ENCODE data around the gene SKAP2. TPM values are rescaled to one million over a fixed set of nuclear protein-coding genes. Genes with fewer than 3 reads are reported as not detected.

The SKAP2 gene
- total RNA-seq, 4 donors from 2014 or later, result 54.3 to 83.1 (median 76.1) TPM

GRCh38 chr7:26680587-26680986 lies 183.8 kb downstream of the SKAP2 start:
- TF ChIP-seq POLR2AphosphoS5 (IDR thresholded peaks at IDR 0.05), result no peak
- no peak for TF ChIP-seq CTCF (IDR thresholded peaks at IDR 0.05)
- no peak for TF ChIP-seq EP300 (IDR thresholded peaks at IDR 0.05)
- no peak for TF ChIP-seq POLR2A (IDR thresholded peaks at IDR 0.05)
- no peaks in the 10 kb centered on the region for H3K27me3 ChIP-seq
- no peak overlapping the region for H3K4me3 ChIP-seq
- H3K4me1 ChIP-seq, result peaks cover 0 to 38% (median 8%) of the 10 kb centered on the region in 3 donors
- no peak overlapping the region for H3K27ac ChIP-seq
- no peak for ATAC-seq
- 94 to 100% methylated on average over 1 of the region's 1 CpG for WGBS, 2 donors (ENCODE audit: low coverage in 1 of 2)
- H3K9me3 ChIP-seq, result no peaks in the 10 kb centered on the region
- peaks cover 0 to 4% of the 10 kb centered on the region in 2 donors for H3K36me3 ChIP-seq

- 70 to 85% methylated on average over 1 to 4 of the region's 4 CpGs for whole genome bisulfite sequencing, 2 donors (ENCODE audit: low coverage in 1 of 2)
- H3K27ac ChIP-seq, result no peak overlapping the region
- no peak overlapping the region for H3K4me3 ChIP-seq
- peaks cover 0 to under 1% (median 0%) of the 10 kb centered on the region in 3 donors for H3K4me1 ChIP-seq
- TF ChIP-seq EP300 (IDR thresholded peaks at IDR 0.05) (no peak), POLR2A (IDR thresholded peaks at IDR 0.05) (no peak), POLR2AphosphoS5 (IDR thresholded peaks at IDR 0.05) (no peak), CTCF (IDR thresholded peaks at IDR 0.05) (no peak)
- no peaks in the 10 kb centered on the region for H3K27me3 ChIP-seq
- no peaks in the 10 kb centered on the region for H3K9me3 ChIP-seq
- no peak for ATAC-seq
- no peaks in the 10 kb centered on the region for H3K36me3 ChIP-seq
Measured at GRCh38 chr7:26675143-26675887, 189.1 kb downstream of the SKAP2 start.

- H3K9me3 ChIP-seq, result no peaks in the 10 kb centered on the region
- ATAC-seq, result no peak
- H3K4me3 ChIP-seq, result no peak overlapping the region
- peaks cover 0 to 6% (median 0%) of the 10 kb centered on the region in 3 donors for H3K4me1 ChIP-seq
- H3K27ac ChIP-seq, result no peak overlapping the region
- no peaks in the 10 kb centered on the region for H3K36me3 ChIP-seq
- H3K27me3 ChIP-seq, result no peaks in the 10 kb centered on the region
- TF ChIP-seq POLR2A (IDR thresholded peaks at IDR 0.05) (no peak), CTCF (IDR thresholded peaks at IDR 0.05) (no peak), POLR2AphosphoS5 (IDR thresholded peaks at IDR 0.05) (no peak), EP300 (IDR thresholded peaks at IDR 0.05) (no peak)
- 92 to 95% methylated on average over 4 of the region's 4 CpGs for WGBS, 2 donors (ENCODE audit: low coverage in 1 of 2)
Measured at GRCh38 chr7:26673858-26674257, 190.5 kb downstream of the SKAP2 start.

- Histone ChIP-seq H3K9me3 (no peaks in the 10 kb centered on the region), H3K27ac (no peak overlapping the region), H3K27me3 (no peaks in the 10 kb centered on the region), H3K4me3 (no peak overlapping the region), H3K36me3 (no peaks in the 10 kb centered on the region), H3K4me1 (peaks cover 0 to 6% (median 0%) of the 10 kb centered on the region in 3 donors)
- ATAC-seq, result no peak
- 90 to 100% methylated on average over 2 of the region's 2 CpGs for WGBS, 2 donors (ENCODE audit: low coverage in 1 of 2)
- TF ChIP-seq POLR2AphosphoS5 (IDR thresholded peaks at IDR 0.05) (no peak), CTCF (IDR thresholded peaks at IDR 0.05) (no peak), POLR2A (IDR thresholded peaks at IDR 0.05) (no peak), EP300 (IDR thresholded peaks at IDR 0.05) (no peak)
Measured at GRCh38 chr7:26673271-26673670, 191.1 kb downstream of the SKAP2 start.

GRCh38 chr7:26670841-26671240 lies 193.5 kb downstream of the SKAP2 start:
- no peak overlapping the region for H3K4me3 ChIP-seq

More at GRCh38 chr7:26670841-26671240, 193.5 kb downstream of the SKAP2 start:
- H3K4me1 ChIP-seq, result peaks cover 0 to 6% (median 0%) of the 10 kb centered on the region in 3 donors
- WGBS, 2 donors (ENCODE audit: low coverage in 1 of 2), result 88 to 97% methylated on average over 2 of the region's 2 CpGs
- no peak for TF ChIP-seq POLR2A (IDR thresholded peaks at IDR 0.05)
- ATAC-seq, result no peak
- no peaks in the 10 kb centered on the region for H3K36me3 ChIP-seq
- H3K9me3 ChIP-seq, result no peaks in the 10 kb centered on the region
- no peaks in the 10 kb centered on the region for H3K27me3 ChIP-seq
- no peak overlapping the region for H3K27ac ChIP-seq
